Breast epithelium (tissue), 3 donors: ENCODE data around the gene OR6Y1.

Experiments
- CTCF ChIP-seq, 3 donors: fragments of 450-650 bp; IDR thresholded peaks; one replicate each; pipeline ENCODE4 v1.5.1; 2016 to 2017; ENCODE audit warnings: antibody characterized with exemption in 3 of 3, mild to moderate bottlenecking in 3 of 3, moderate library complexity in 3 of 3
- POLR2A ChIP-seq: fragments of 450-650 bp; IDR thresholded peaks from one replicate; pipeline ENCODE4 v1.6.1; 2016; ENCODE audit warnings: antibody characterized with exemption, mild to moderate bottlenecking, moderate library complexity
- POLR2AphosphoS5 ChIP-seq, 3 donors: sonication (generic); formaldehyde crosslinking; IDR thresholded peaks; one replicate each; pipeline ENCODE4 v1.6.1; 2017; ENCODE audit warnings: antibody characterized with exemption in 3 of 3

GRCh38 chr1:158521666-158522058 lies 32.5 kb downstream of the OR6Y1 start:
- TF ChIP-seq CTCF (IDR thresholded peaks at IDR 0.05) = no peak
- no peak for TF ChIP-seq POLR2AphosphoS5 (IDR thresholded peaks at IDR 0.05)
- TF ChIP-seq POLR2A = no peak
